ENCODE data around the gene GALNT9. TPM values are rescaled to one million over a fixed set of nuclear protein-coding genes. Genes with fewer than 3 reads are reported as not detected.

The GALNT9 gene
- total RNA-seq, 4 donors from 2014 or later = not detected

- no peak for DNase-seq
- H3K9me3 ChIP-seq = peaks cover 0 to 6% (median 0%) of the 10 kb centered on the region in 3 donors
- H3K27me3 ChIP-seq = peaks cover 0 to 87% (median 0%) of the 10 kb centered on the region in 4 donors
- TF ChIP-seq CTCF (IDR thresholded peaks at IDR 0.05) = no peak
- no peak for TF ChIP-seq POLR2A (IDR thresholded peaks at IDR 0.05)
- no peaks in the 10 kb centered on the region for H3K36me3 ChIP-seq
- H3K4me3 ChIP-seq = no peak overlapping the region
- intact Hi-C loops (cut with DNase I) = no loop called here
- no peak overlapping the region for H3K27ac ChIP-seq
- no peaks in the 10 kb centered on the region for H3K4me1 ChIP-seq
- WGBS, 2 donors = 89 to 90% methylated on average over 8 of the region's 25 CpGs
Observed at GRCh38 chr12:132265056-132265800, 64.2 kb downstream of the GALNT9 start.

GRCh38 chr12:132264086-132265010, 65.0 kb downstream of the GALNT9 start:
- TF ChIP-seq CTCF (IDR thresholded peaks at IDR 0.05) = no peak
- TF ChIP-seq POLR2A (IDR thresholded peaks at IDR 0.05) = no peak
- 83 to 86% methylated on average over 15 to 16 of the region's 49 CpGs for WGBS, 2 donors
- Histone ChIP-seq H3K36me3 (no peaks in the 10 kb centered on the region), H3K27me3 (peaks cover 0 to 86% (median 0%) of the 10 kb centered on the region in 4 donors), H3K4me1 (no peaks in the 10 kb centered on the region), H3K27ac (no peak overlapping the region), H3K9me3 (peaks cover 0 to 6% (median 0%) of the 10 kb centered on the region in 3 donors), H3K4me3 (no peak overlapping the region)
- no peak for DNase-seq
- intact Hi-C loops (cut with DNase I) = no loop called here

GRCh38 chr12:132263451-132264049, 65.8 kb downstream of the GALNT9 start:
- Histone ChIP-seq H3K27me3 (peaks cover 0 to 86% (median 0%) of the 10 kb centered on the region in 4 donors), H3K4me3 (no peak overlapping the region), H3K36me3 (no peaks in the 10 kb centered on the region), H3K4me1 (no peaks in the 10 kb centered on the region), H3K27ac (no peak overlapping the region), H3K9me3 (peaks cover 0 to 6% (median 0%) of the 10 kb centered on the region in 3 donors)
- 66 to 67% methylated on average over 8 of the region's 19 CpGs for WGBS, 2 donors
- intact Hi-C loops (cut with DNase I) = no loop called here
- no peak for DNase-seq
- TF ChIP-seq CTCF (IDR thresholded peaks at IDR 0.05) = no peak
- no peak for TF ChIP-seq POLR2A (IDR thresholded peaks at IDR 0.05)

GRCh38 chr12:132263061-132263360, 66.4 kb downstream of the GALNT9 start:
- no peaks in the 10 kb centered on the region for H3K36me3 ChIP-seq
- no peak overlapping the region for H3K27ac ChIP-seq
- no peak for TF ChIP-seq POLR2A (IDR thresholded peaks at IDR 0.05)
- no peak for TF ChIP-seq CTCF (IDR thresholded peaks at IDR 0.05)
- no peaks in the 10 kb centered on the region for H3K4me1 ChIP-seq
- no peak for DNase-seq
- peaks cover 0 to 6% (median 0%) of the 10 kb centered on the region in 3 donors for H3K9me3 ChIP-seq
- H3K27me3 ChIP-seq = peaks cover 0 to 86% (median 0%) of the 10 kb centered on the region in 4 donors
- no peak overlapping the region for H3K4me3 ChIP-seq
- WGBS, 2 donors = 51 to 73% methylated on average over 3 of the region's 8 CpGs
- intact Hi-C loops (cut with DNase I) = no loop called here
